Fibroblast of skin of left quadriceps (primary cell): ENCODE measurements around the gene KCNH8.

Source experiments
- DNase-seq, 2 experiments: peaks; one replicate each; pipeline ENCODE4 v3.0.0-alpha.2; 2013; ENCODE audit warnings: low read depth in 2 of 2

Gene KCNH8

GRCh38 chr3:19250959-19251610, 102.8 kb downstream of the KCNH8 start:
- DNase-seq, result no peak

GRCh38 chr3:19254189-19254588, 105.9 kb downstream of the KCNH8 start:
- no peak for DNase-seq

GRCh38 chr3:19254784-19255338, 106.6 kb downstream of the KCNH8 start:
- DNase-seq, result no peak

GRCh38 chr3:19256313-19256712, 108.0 kb downstream of the KCNH8 start:
- DNase-seq, result no peak

GRCh38 chr3:19263606-19264005, 115.3 kb downstream of the KCNH8 start:
- no peak for DNase-seq

GRCh38 chr3:19264424-19264823, 116.1 kb downstream of the KCNH8 start:
- DNase-seq, result no peak

GRCh38 chr3:19267040-19267439, 118.7 kb downstream of the KCNH8 start:
- no peak for DNase-seq

- DNase-seq, result no peak
These were observed 122.2 kb downstream of the KCNH8 start for GRCh38 chr3:19270481-19270880.

- no peak for DNase-seq
These were observed 124.0 kb downstream of the KCNH8 start for GRCh38 chr3:19272296-19272695.

GRCh38 chr3:19273091-19273490, 124.8 kb downstream of the KCNH8 start:
- no peak for DNase-seq

- DNase-seq, result no peak
These were observed 126.3 kb downstream of the KCNH8 start for GRCh38 chr3:19274576-19274975.

- DNase-seq, result no peak
These were observed 136.7 kb downstream of the KCNH8 start for GRCh38 chr3:19284974-19285373.

- no peak for DNase-seq
These were observed 145.0 kb downstream of the KCNH8 start for GRCh38 chr3:19293295-19293694.

GRCh38 chr3:19295208-19295607, 146.9 kb downstream of the KCNH8 start:
- no peak for DNase-seq

- no peak for DNase-seq
These were observed 183.6 kb downstream of the KCNH8 start for GRCh38 chr3:19331931-19332330.

GRCh38 chr3:19334120-19334519, 185.8 kb downstream of the KCNH8 start:
- DNase-seq, result no peak

GRCh38 chr3:19338769-19339168, 190.5 kb downstream of the KCNH8 start:
- DNase-seq, result no peak

- DNase-seq, result no peak
These were observed 194.1 kb downstream of the KCNH8 start for GRCh38 chr3:19342389-19342788.

- no peak for DNase-seq
These were observed 198.4 kb downstream of the KCNH8 start for GRCh38 chr3:19346759-19347158.

- DNase-seq, result no peak
These were observed 199.4 kb downstream of the KCNH8 start for GRCh38 chr3:19347671-19348070.

GRCh38 chr3:19348500-19348899, 200.2 kb downstream of the KCNH8 start:
- DNase-seq, result no peak

GRCh38 chr3:19348941-19349564, 200.7 kb downstream of the KCNH8 start:
- DNase-seq, result no peak

- no peak for DNase-seq
These were observed 209.6 kb downstream of the KCNH8 start for GRCh38 chr3:19357947-19358346.
